Heart right ventricle (tissue), 16 donors: ENCODE results near the gene TACR1. TPM values are rescaled to one million over a fixed set of nuclear protein-coding genes. Genes with fewer than 3 reads are reported as not detected.

Source experiments
- ATAC-seq, 8 donors: fragments of 200-7000 bp; cut with Tn5 transposase; one replicate each; pipeline ENCODE4 v1.9.1; 2020; ENCODE audit warnings: mild to moderate bottlenecking in 8 of 8, moderate library complexity in 8 of 8, moderate number of reproducible peaks in 1 of 8
- DNase-seq, 2 donors: peaks; one replicate each; pipeline ENCODE4 v3.0.0-alpha.2; 2020
- H3K27ac ChIP-seq, 10 donors: fragments of 200-600 bp; sonication (generic) in 2 of 10; one replicate each; pipeline versions ENCODE4 v1.5.0 to v1.8.0; 2020 to 2022; ENCODE audit warnings: mild to moderate bottlenecking in 3 of 10
- H3K27me3 ChIP-seq, 7 donors: fragments of 200-600 bp; one replicate each; pipeline ENCODE4 v1.8.0; 2021 to 2022; ENCODE audit warnings: mild to moderate bottlenecking in 2 of 7
- H3K36me3 ChIP-seq, 9 donors: fragments of 200-600 bp; sonication (generic) in 1 of 9; one replicate each; pipeline versions ENCODE4 v1.5.0 to v1.8.0; 2020 to 2022; ENCODE audit warnings: mild to moderate bottlenecking in 2 of 9
- H3K4me1 ChIP-seq, 9 donors: fragments of 200-600 bp; sonication (generic) in 1 of 9; one replicate each; pipeline versions ENCODE4 v1.5.0 to v1.8.0; 2020 to 2022; ENCODE audit warnings: mild to moderate bottlenecking in 4 of 9
- H3K4me3 ChIP-seq, 10 donors: fragments of 200-600 bp; sonication (generic) in 2 of 10; one replicate each; pipeline versions ENCODE4 v1.5.0 to v1.8.0; 2020 to 2022; ENCODE audit warnings: mild to moderate bottlenecking in 7 of 10, moderate library complexity in 2 of 10
- H3K9me3 ChIP-seq, 11 donors: fragments of 200-600 bp in 10 of 11; sonication (generic) in 2 of 11; one replicate each; pipeline versions ENCODE4 v1.5.0 to v1.8.0; 2013 to 2022; ENCODE audit warnings: mild to moderate bottlenecking in 2 of 11, control low read depth in 1 of 11, moderate library complexity in 1 of 11
- CTCF ChIP-seq, 9 donors: fragments of 200-600 bp; sonication (generic) in 2 of 9; IDR thresholded peaks; one replicate each; pipeline versions ENCODE4 v1.5.0 to v1.8.0; 2021 to 2022; ENCODE audit warnings: antibody characterized with exemption in 9 of 9, mild to moderate bottlenecking in 5 of 9, moderate library complexity in 1 of 9
- WGBS, 2 donors: extraction: QIAGEN DNeasy Blood & Tissue Kit; methylation state at CpG; one replicate each; pipeline ENCODE4 v1.1.7; 2013; ENCODE audit warnings: inconsistent platforms in 1 of 2; 5-methylcytosine and 5-hydroxymethylcytosine counted together
- intact Hi-C, 10 donors: fragments of 100-400 bp; cut with DNase I; formaldehyde crosslinking; loops; one replicate each; pipeline versions ENCODE4 v1.11.1 to v1.14.2; 2022
- polyA plus RNA-seq, 2 donors: library from polyadenylated mRNA; stranded (reverse); fragments of 200-250 nt; gene quantifications; one replicate each; pipeline ENCODE4 v1.2.3, GENCODE V29; 2013
- total RNA-seq, 10 donors: library from RNA; stranded (reverse); fragmentation: NEBNext Ultra II Directional in 3 of 10; extraction: Animal tissue kit (Norgen Biotek cat#: 25700) in 3 of 10; gene quantifications; one replicate each; pipeline versions ENCODE4 v1.2.1 to v1.2.4, GENCODE V29; 2021 to 2023
- donor health status: Arrhythmogenic right ventricular cardiomyopathy.
- donor health status: ischemic (EF 13 %, LVEDD 7.1; RV severe dilation, severe dysfunction).
- donor health status: healthy with polysubstance abuse.
- donor health status: DM: no; HTN: yes; CAD: no.
- donor health status: DM: no; HTN: no; CAD: no.
- donor health status: ischemic (EF 25% LVEDD 6.9; RV normal size, moderate dysfunction).
- donor health status: ischemic (EF 25% LVEDD 5.7; RV mildly dilated, moderate dysfunction).
- donor health status: healthy.
- donor health status: DM: yes; HTN: yes; CAD: no.
- donor health status: Ischemic cardiomyopathy.
- donor health status: ischemic (EF 35%, LVEDD 5.7; RV mildly dilated, moderate dysfunction).
- donor health status: nonischemic (EF 11% LVEDD 7.7; RV severe dilation, severe dysfunction).
- donor health status: DM: yes; HTN: yes; CAD: no.
- donor health status: PGD.
- donor health status: ischemic (EF 29% LVEDD 5.4; RV normal size, mild dysfunction).
- donor health status: nonischemic (EF 23%, LVEDD 6.1; RV moderate dilation, normal function).

The TACR1 gene
- total and polyA plus RNA-seq, 12 donors = 0.06 to 0.38 (median 0.17) TPM; not detected in 3

- DNase-seq (no peak), ATAC-seq (peak in 1 of 8 donors; percentile 31)
- no peaks in the 10 kb centered on the region for H3K27me3 ChIP-seq
- TF ChIP-seq CTCF (IDR thresholded peaks at IDR 0.05) = no peak
- intact Hi-C loops = no loop called here
- WGBS, 2 donors = 47 to 57% methylated on average over 8 of the region's 8 CpGs
- H3K4me3 ChIP-seq = no peak overlapping the region
- peaks cover 0 to 12% (median 0%) of the 10 kb centered on the region in 9 donors for H3K4me1 ChIP-seq
- H3K9me3 ChIP-seq = peaks cover 0 to 1% (median 0%) of the 10 kb centered on the region in 11 donors
- no peak overlapping the region for H3K27ac ChIP-seq
- no peaks in the 10 kb centered on the region for H3K36me3 ChIP-seq
Measured at GRCh38 chr2:75135776-75136400, 63.4 kb downstream of the TACR1 start.

- intact Hi-C loops = no loop called here
- H3K4me1 ChIP-seq = peaks cover 0 to 12% (median 0%) of the 10 kb centered on the region in 9 donors
- no peaks in the 10 kb centered on the region for H3K36me3 ChIP-seq
- TF ChIP-seq CTCF (IDR thresholded peaks at IDR 0.05) = no peak
- ATAC-seq (no peak), DNase-seq (no peak)
- H3K27ac ChIP-seq = no peak overlapping the region
- peaks cover 0 to 1% (median 0%) of the 10 kb centered on the region in 11 donors for H3K9me3 ChIP-seq
- H3K27me3 ChIP-seq = no peaks in the 10 kb centered on the region
- H3K4me3 ChIP-seq = no peak overlapping the region
- 74 to 79% methylated on average over 1 of the region's 1 CpG for WGBS, 2 donors
Measured at GRCh38 chr2:75134860-75135259, 64.5 kb downstream of the TACR1 start.

- no peak for ATAC-seq
- no peak overlapping the region for H3K27ac ChIP-seq
- intact Hi-C loops = no loop called here
Measured at GRCh38 chr2:75133621-75134570, 65.4 kb downstream of the TACR1 start.

More at GRCh38 chr2:75133621-75134570, 65.4 kb downstream of the TACR1 start:
- TF ChIP-seq CTCF (IDR thresholded peaks at IDR 0.05) = no peak
- Histone ChIP-seq H3K36me3 (no peaks in the 10 kb centered on the region), H3K4me3 (no peak overlapping the region), H3K4me1 (peaks cover 0 to 12% (median 0%) of the 10 kb centered on the region in 9 donors), H3K27me3 (no peaks in the 10 kb centered on the region), H3K9me3 (peaks cover 0 to 1% (median 0%) of the 10 kb centered on the region in 11 donors)
- no peak for DNase-seq
- 73 to 77% methylated on average over 9 of the region's 9 CpGs for whole genome bisulfite sequencing, 2 donors
